GM19240 (cell line): ENCODE results near the gene KCNQ1.
"Not testable (repeated sequence)": the region's sequence is repeated elsewhere in the genome, so short reads cannot be mapped to it uniquely, and the experiment has no call there.

Experiments used
- DNase-seq: peaks from one replicate; pipeline ENCODE4 v3.0.0; 2011; ENCODE audit warnings: low spot score; ENCODE audit not compliant: insufficient read length

KCNQ1 gene

GRCh38 chr11:2472428-2473186, 27.8 kb downstream of the KCNQ1 start:
- no peak for DNase-seq

GRCh38 chr11:2473361-2474058, 28.7 kb downstream of the KCNQ1 start:
- DNase-seq = no peak

GRCh38 chr11:2474059-2474901, 29.5 kb downstream of the KCNQ1 start:
- no peak for DNase-seq

- DNase-seq = no peak
Measured at GRCh38 chr11:2475136-2475918, 30.5 kb downstream of the KCNQ1 start.

- DNase-seq = no peak
Measured at GRCh38 chr11:2477254-2477653, 32.4 kb downstream of the KCNQ1 start.

DNA sequence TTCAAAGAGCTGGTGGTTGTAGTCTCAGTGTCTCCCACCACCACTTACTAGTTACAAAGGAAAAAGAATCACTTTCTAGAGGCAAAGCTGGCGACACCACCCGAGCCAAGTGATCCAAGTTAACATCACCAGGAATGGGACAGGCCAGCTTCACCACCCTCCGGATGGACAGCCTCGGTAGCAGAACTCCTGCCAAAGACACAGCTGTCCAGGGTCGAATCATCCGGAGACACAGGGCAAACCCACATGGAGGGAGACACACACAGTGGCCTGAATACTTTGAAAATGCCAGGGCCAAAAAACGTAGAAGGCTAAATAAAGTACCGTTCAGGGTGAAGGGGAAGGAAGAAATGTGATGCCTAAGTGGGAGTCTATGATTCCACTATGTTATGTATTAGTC, 33.1 kb downstream of the KCNQ1 start:
- no peak for DNase-seq

GRCh38 chr11:2480067-2480873, 35.5 kb downstream of the KCNQ1 start:
- DNase-seq = not testable (repeated sequence)

DNA sequence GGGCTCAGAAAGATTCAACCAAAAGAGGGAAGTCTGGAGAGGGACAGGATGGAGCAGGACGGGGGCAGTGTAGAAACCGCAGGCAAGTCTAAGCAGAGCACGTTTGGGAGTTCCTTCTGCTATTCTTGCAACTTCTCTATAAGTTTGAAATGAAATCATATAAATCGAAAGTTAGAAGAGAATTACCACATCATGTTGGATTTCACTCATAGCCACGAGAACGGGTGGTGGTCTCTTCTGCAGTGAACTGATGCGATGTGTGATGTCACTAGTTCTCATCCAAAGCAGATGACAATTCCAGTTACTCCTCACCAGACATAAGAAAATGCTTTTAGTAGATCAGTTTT, 36.0 kb downstream of the KCNQ1 start:
- no peak for DNase-seq

DNA sequence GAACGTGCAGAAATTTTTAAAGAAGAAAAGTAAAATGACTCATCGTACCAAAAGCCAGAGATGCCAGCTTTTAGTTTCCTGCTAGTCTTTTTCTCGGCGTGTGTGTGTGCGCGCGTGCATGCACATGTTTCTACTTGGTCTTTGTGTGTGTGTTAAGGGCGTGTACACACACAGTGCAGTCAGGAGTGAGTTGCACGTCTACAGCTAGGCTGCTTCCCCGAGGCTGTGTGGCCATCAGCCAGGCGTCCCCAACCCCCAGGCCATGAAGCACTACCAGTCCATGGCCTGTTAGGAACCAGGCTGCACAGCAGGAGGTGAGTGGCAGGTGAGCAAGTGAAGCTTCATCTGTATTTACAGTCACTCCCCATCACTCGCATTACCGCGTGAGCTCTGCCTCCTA, 36.4 kb downstream of the KCNQ1 start:
- DNase-seq = no peak

DNA sequence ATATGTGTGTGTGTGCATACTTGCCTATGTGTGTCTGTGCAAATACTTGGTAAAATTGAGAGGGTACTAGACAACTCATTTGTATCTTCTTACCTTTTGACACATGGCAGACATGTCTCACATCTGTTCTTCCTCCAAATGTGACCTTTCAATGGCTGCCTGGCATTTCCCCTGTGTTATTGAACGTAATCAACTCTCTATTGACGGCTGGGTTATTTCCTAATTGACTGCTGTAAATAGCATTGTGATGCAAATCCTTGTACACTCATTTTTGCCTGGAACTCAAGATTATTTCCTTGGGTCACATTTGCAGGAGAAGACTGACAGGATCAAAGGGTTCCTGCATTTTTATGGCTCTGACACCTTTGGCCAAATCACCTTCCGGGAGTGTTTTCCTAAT, 37.4 kb downstream of the KCNQ1 start:
- no peak for DNase-seq

- DNase-seq = no peak
Measured at GRCh38 chr11:2482745-2483144, 37.9 kb downstream of the KCNQ1 start.

GRCh38 chr11:2483426-2483825, 38.6 kb downstream of the KCNQ1 start:
- no peak for DNase-seq

DNA sequence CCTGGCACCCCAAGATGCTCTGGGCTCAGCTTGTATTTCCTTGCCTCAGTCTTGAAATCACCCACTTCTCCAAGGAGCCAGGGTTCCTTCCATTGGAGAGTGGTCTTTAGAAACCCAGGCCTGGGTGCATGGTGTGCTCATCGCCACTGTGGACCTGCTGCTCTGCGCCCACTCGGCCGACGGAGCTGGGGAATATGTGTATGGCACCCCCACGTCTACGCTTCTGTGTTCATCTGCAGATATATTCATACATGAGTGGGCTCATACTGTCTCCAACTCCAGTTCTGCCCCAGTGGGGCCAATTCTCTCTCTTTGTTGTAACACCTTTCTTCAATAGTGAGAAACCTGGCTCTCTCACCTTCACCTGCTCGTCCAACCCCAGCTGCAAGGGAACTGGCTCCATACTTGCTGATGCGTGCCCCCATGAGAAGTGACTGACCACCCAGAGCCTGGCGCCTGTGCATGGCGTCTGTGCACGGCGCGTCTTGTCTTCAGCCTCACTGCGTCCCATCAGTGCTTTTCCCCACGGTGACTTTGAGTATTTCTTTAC, 39.8 kb downstream of the KCNQ1 start:
- no peak for DNase-seq

DNA sequence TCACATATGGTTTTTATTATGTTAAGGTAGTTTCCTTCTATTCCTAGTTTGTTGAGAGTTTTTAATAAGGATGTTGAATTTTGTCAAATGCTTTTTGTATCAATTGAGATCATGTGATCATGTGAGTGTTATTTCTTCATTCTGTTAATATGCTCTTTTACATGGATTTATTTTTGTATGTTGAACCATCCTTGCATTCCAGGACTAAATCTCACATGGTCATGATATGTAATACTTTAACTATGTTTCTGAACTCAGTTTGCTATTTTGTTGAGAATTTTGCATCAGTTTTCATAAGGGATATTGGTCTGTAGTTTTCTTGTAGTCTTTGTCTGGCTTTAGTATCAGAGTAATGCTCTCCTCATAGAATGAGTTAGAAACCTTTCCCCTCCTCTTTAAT, 43.2 kb downstream of the KCNQ1 start:
- no peak for DNase-seq

DNA sequence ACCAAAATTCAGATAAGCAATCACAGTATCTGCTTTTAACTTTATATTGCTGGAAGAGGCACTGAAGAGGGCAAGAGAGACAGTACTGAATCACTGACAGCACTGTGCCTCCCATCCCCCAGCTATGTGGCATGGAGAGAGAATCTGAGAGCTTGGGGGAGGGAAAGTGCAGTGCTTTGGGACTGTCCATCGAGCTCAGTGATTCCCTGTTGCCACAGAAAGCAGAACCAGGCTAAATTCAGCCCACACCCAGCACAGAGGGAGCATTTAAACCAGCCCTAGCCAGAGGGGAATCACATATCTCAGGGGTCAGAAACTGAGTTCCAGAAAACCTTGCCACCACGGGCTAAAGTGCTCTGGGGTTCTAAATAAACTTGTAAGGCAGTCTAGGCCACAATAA, 44.3 kb downstream of the KCNQ1 start:
- DNase-seq = no peak

- DNase-seq = not testable (repeated sequence)
Measured at GRCh38 chr11:2497951-2498350, 53.1 kb downstream of the KCNQ1 start.

GRCh38 chr11:2498750-2499149, 53.9 kb downstream of the KCNQ1 start:
- no peak for DNase-seq

- no peak for DNase-seq
Measured at GRCh38 chr11:2507212-2507901, 62.5 kb downstream of the KCNQ1 start.

- no peak for DNase-seq
Measured at GRCh38 chr11:2507945-2508749, 63.3 kb downstream of the KCNQ1 start.
